ENCODE results near the gene HS3ST6. TPM values are rescaled to one million over a fixed set of nuclear protein-coding genes. Genes with fewer than 3 reads are reported as not detected.

Gene HS3ST6
- total and polyA plus RNA-seq, 2 donors (not counting 3 experiments of a cell fraction or from before 2014, with no cell fraction given): not detected

- FAIRE-seq: no peak
- H3K36me3 ChIP-seq (ENCODE audit: control insufficient read depth in 2 of 2, extremely low read depth in 1 of 2, insufficient read depth in 2 of 2, low read length in 2 of 2): no peaks in the 10 kb centered on the region
- dilution Hi-C loops (cut with MboI; ENCODE audit: extremely low pct_ligation_motif_present, low sequenced_read_pairs): no loop called here
Observed at GRCh38 chr16:1908983-1909382, 9.2 kb downstream of the HS3ST6 start.

More at GRCh38 chr16:1908983-1909382, 9.2 kb downstream of the HS3ST6 start:
- H2AFZ ChIP-seq (ENCODE audit: low read depth, low read length): no peak overlapping the region
- H3K9ac ChIP-seq (replicated peaks; ENCODE audit: extremely low read depth, insufficient read depth, low read length): no peak overlapping the region
- H3K9me1 ChIP-seq (replicated peaks; ENCODE audit: control insufficient read depth, extremely low read depth, insufficient read depth, low read length): no peaks in the 10 kb centered on the region
- no TSS peak for BruUV-seq (replicated peaks)
- intact Hi-C loops (cut with micrococcal nuclease): no loop called here
- H3K9me3 ChIP-seq (replicated peaks; ENCODE audit: control insufficient read depth, insufficient read depth, low read length): no peaks in the 10 kb centered on the region
- H4K20me1 ChIP-seq (replicated peaks; ENCODE audit: control insufficient read depth, extremely low read depth, insufficient read depth, low read length): no peaks in the 10 kb centered on the region
- ChIA-PET POLR2A (no interaction called here), CTCF (interaction anchor here (0.8 to 1.0 kb wide), 5 partner anchors 14 to 63 kb away, joined by 3 to 4 read pairs (median 3); no protein-coding TSS in a partner anchor)
- DNase-seq (ENCODE audit: low read depth, low spot score): no peak
- H3K4me1 ChIP-seq (ENCODE audit: control insufficient read depth, extremely low read depth, insufficient read depth, low read length): no peaks in the 10 kb centered on the region
- H3K79me2 ChIP-seq (ENCODE audit: control insufficient read depth, insufficient read depth, low read length): no peaks in the 10 kb centered on the region
- TF ChIP-seq POLR2A (IDR thresholded peaks at IDR 0.05; ENCODE audit: low read depth, low read length) (no peak), GATA2 (IDR thresholded peaks at IDR 0.05; ENCODE audit: insufficient read depth, insufficient read length, low read depth, low read length) (no peak), EZH2 (IDR thresholded peaks at IDR 0.05; ENCODE audit: borderline replicate concordance, low read depth, low read length, severe bottlenecking) (no peak), POLR2AphosphoS5 (IDR thresholded peaks at IDR 0.05; ENCODE audit: insufficient read depth, low read depth, low read length) (no peak), MYC (IDR thresholded peaks at IDR 0.05; ENCODE audit: low read depth, low read length) (no peak), JUN (IDR thresholded peaks at IDR 0.05; ENCODE audit: borderline replicate concordance, insufficient read depth, insufficient read length, low read depth) (no peak), MAX (IDR thresholded peaks at IDR 0.05; ENCODE audit: insufficient read depth, insufficient read length) (no peak), FOS (IDR thresholded peaks at IDR 0.05; ENCODE audit: borderline replicate concordance, insufficient read depth, low read length) (no peak)
- TF ChIP-seq, protein P1, sequence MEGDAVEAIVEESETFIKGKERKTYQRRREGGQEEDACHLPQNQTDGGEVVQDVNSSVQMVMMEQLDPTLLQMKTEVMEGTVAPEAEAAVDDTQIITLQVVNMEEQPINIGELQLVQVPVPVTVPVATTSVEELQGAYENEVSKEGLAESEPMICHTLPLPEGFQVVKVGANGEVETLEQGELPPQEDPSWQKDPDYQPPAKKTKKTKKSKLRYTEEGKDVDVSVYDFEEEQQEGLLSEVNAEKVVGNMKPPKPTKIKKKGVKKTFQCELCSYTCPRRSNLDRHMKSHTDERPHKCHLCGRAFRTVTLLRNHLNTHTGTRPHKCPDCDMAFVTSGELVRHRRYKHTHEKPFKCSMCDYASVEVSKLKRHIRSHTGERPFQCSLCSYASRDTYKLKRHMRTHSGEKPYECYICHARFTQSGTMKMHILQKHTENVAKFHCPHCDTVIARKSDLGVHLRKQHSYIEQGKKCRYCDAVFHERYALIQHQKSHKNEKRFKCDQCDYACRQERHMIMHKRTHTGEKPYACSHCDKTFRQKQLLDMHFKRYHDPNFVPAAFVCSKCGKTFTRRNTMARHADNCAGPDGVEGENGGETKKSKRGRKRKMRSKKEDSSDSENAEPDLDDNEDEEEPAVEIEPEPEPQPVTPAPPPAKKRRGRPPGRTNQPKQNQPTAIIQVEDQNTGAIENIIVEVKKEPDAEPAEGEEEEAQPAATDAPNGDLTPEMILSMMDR (IDR thresholded peaks at IDR 0.05; ENCODE audit: extremely low read depth in 1 of 2, insufficient read depth in 1 of 2, low read depth in 1 of 2, low read length in 2 of 2): no peak
- peaks cover 5 to 6% of the 10 kb centered on the region in 2 experiments for H3K27me3 ChIP-seq (ENCODE audit: control insufficient read depth in 2 of 2, insufficient read depth in 2 of 2, low read length in 2 of 2)
- no peak overlapping the region for H3K4me2 ChIP-seq (ENCODE audit: insufficient read depth, low read length)
- H3K27ac ChIP-seq (ENCODE audit: insufficient read depth, low read depth, low read length): no peak overlapping the region
- no peak overlapping the region for H3K4me3 ChIP-seq (replicated peaks in 1 of 3; ENCODE audit: insufficient read depth in 1 of 3, low read depth in 1 of 3, low read length in 3 of 3)
